Adrenal gland (tissue), 12 donors: ENCODE results near the gene FBLN2. TPM values are rescaled to one million over a fixed set of nuclear protein-coding genes. Genes with fewer than 3 reads are reported as not detected.

Source experiments
- DNase-seq, 7 donors: peaks; one replicate each; pipeline ENCODE4 v3.0.0-alpha.2; 2019 to 2020
- H3K27ac ChIP-seq, 5 donors: fragments of 200-600 bp; sonication (generic) in 4 of 5; 1 replicate in 3 of 5; 2 replicates in 2 of 5; pipeline versions ENCODE4 v1.5.1 to v1.8.0; 2016 to 2020; ENCODE audit warnings: mild to moderate bottlenecking in 1 of 5
- H3K27me3 ChIP-seq: fragments of 200-600 bp; 2 replicates; pipeline ENCODE4 v1.8.0; 2021
- H3K36me3 ChIP-seq, 2 donors: fragments of 200-600 bp; replicated peaks in 1 of 2; 1 replicate in 1 of 2; 2 replicates in 1 of 2; pipeline versions ENCODE4 v1.5.1 to v1.8.0; 2018 to 2022
- H3K4me1 ChIP-seq, 2 donors: fragments of 200-600 bp; replicated peaks in 1 of 2; 1 replicate in 1 of 2; 2 replicates in 1 of 2; pipeline versions ENCODE4 v1.5.1 to v1.8.0; 2018 to 2021
- H3K4me3 ChIP-seq, 4 donors: fragments of 200-600 bp; sonication (generic) in 3 of 4; one replicate each; pipeline ENCODE4 v1.5.1; 2016 to 2018
- H3K9me3 ChIP-seq, 3 donors: fragments of 200-600 bp; sonication (generic) in 1 of 3; replicated peaks in 1 of 3; 1 replicate in 2 of 3; 2 replicates in 1 of 3; pipeline versions ENCODE4 v1.5.1 to v1.8.0; 2016 to 2021
- CTCF ChIP-seq, 6 experiments: fragments of 450-650 bp in 4 of 6; fragments of 200-600 bp in 2 of 6; sonication (generic) in 1 of 6; IDR thresholded peaks; 1 replicate in 5 of 6; 2 replicates in 1 of 6; pipeline versions ENCODE4 v1.5.1 to v1.8.0; 2016 to 2021; ENCODE audit warnings: antibody characterized with exemption in 6 of 6, mild to moderate bottlenecking in 2 of 6, moderate library complexity in 1 of 6
- POLR2A ChIP-seq, 2 donors: fragments of 450-650 bp; IDR thresholded peaks; one replicate each; pipeline ENCODE4 v1.6.1; 2017; ENCODE audit warnings: antibody characterized with exemption in 2 of 2, mild to moderate bottlenecking in 2 of 2, moderate library complexity in 1 of 2
- WGBS, 4 donors: extraction: QIAGEN DNeasy Blood & Tissue Kit in 2 of 4; methylation state at CpG; one replicate each; pipeline versions ENCODE4 v1.1.5 to v1.1.7; 2013 to 2017; 5-methylcytosine and 5-hydroxymethylcytosine counted together
- intact Hi-C, 2 donors: fragments of 100-400 bp; cut with DNase I; formaldehyde crosslinking; loops; one replicate each; pipeline versions ENCODE4 v1.14.1 to v1.15.0; 2022 to 2023
- polyA plus RNA-seq, 3 donors: library from polyadenylated mRNA; stranded (reverse); fragments of 200-250 nt in 2 of 3; fragments of 350-450 nt in 1 of 3; fragmentation: Illumina TruSeq in 1 of 3; extraction: RNeasy Lipid Tissue Mini Kit (QIAGEN cat#74804) in 1 of 3; gene quantifications; one replicate each; pipeline ENCODE4 v1.2.3, GENCODE V29; 2013 to 2014
- total RNA-seq, 9 donors: library from RNA; depleted of rRNA in 4 of 9; stranded (reverse); fragments of >200 nt in 4 of 9; fragments of 120-200 nt in 1 of 9; fragmentation: NEBNext Ultra II Directional in 1 of 9; extraction: Animal tissue kit (Norgen Biotek cat#: 25700) in 1 of 9; gene quantifications; one replicate each; pipeline versions ENCODE4 v1.1.0 to v1.2.4, GENCODE V29; 2013 to 2023
- donor health status: healthy with polysubstance abuse.
- donor health status: Bipolar disorder and iron deficiency.
- donor health status: DM: yes; HTN: yes; CAD: no.
- donor health status: DM: no; HTN: no; CAD: no.
- donor health status: DM: no; HTN: no; CAD: no.
- donor health status: DM: yes; HTN: yes; CAD: no.

The FBLN2 gene
- total and polyA plus RNA-seq, 12 donors, result 1.8 to 31.5 (median 7.0) TPM

- no peak for TF ChIP-seq POLR2A (IDR thresholded peaks at IDR 0.05)
- TF ChIP-seq CTCF (IDR thresholded peaks at IDR 0.05), result no peak
- no peak overlapping the region for H3K4me3 ChIP-seq
- H3K36me3 ChIP-seq, result no peaks in the 10 kb centered on the region
- intact Hi-C loops, result no loop called here
- DNase-seq, result no peak
- H3K27ac ChIP-seq, result no peak overlapping the region
- 82 to 94% (median 91%) methylated on average over 4 to 8 of the region's 8 CpGs for WGBS, 4 donors
- no peaks in the 10 kb centered on the region for H3K9me3 ChIP-seq
- H3K27me3 ChIP-seq, result no peaks in the 10 kb centered on the region
- H3K4me1 ChIP-seq, result no peaks in the 10 kb centered on the region
These were observed 75.8 kb downstream of the FBLN2 start for GRCh38 chr3:13624671-13625125.

GRCh38 chr3:13626396-13626795, 77.5 kb downstream of the FBLN2 start:
- no peaks in the 10 kb centered on the region for H3K27me3 ChIP-seq
- H3K9me3 ChIP-seq, result no peaks in the 10 kb centered on the region
- intact Hi-C loops, result no loop called here
- DNase-seq, result no peak
- no peaks in the 10 kb centered on the region for H3K36me3 ChIP-seq
- no peak overlapping the region for H3K4me3 ChIP-seq
- no peaks in the 10 kb centered on the region for H3K4me1 ChIP-seq
- no peak for TF ChIP-seq CTCF (IDR thresholded peaks at IDR 0.05)
- TF ChIP-seq POLR2A (IDR thresholded peaks at IDR 0.05), result no peak
- 93 to 100% (median 95%) methylated on average over 3 to 12 of the region's 12 CpGs for WGBS, 4 donors
- H3K27ac ChIP-seq, result no peak overlapping the region

- intact Hi-C loops, result no loop called here
- TF ChIP-seq CTCF (IDR thresholded peaks at IDR 0.05) (no peak), POLR2A (IDR thresholded peaks at IDR 0.05) (no peak)
- no peak for DNase-seq
- H3K36me3 ChIP-seq, result no peaks in the 10 kb centered on the region
- H3K9me3 ChIP-seq, result no peaks in the 10 kb centered on the region
- H3K4me1 ChIP-seq, result no peaks in the 10 kb centered on the region
- no peaks in the 10 kb centered on the region for H3K27me3 ChIP-seq
- 78 to 89% (median 83%) methylated on average over 9 of the region's 9 CpGs for WGBS, 4 donors
- no peak overlapping the region for H3K4me3 ChIP-seq
- no peak overlapping the region for H3K27ac ChIP-seq
These were observed 78.1 kb downstream of the FBLN2 start for GRCh38 chr3:13626915-13627460.

GRCh38 chr3:13627681-13628080, 78.8 kb downstream of the FBLN2 start:
- Histone ChIP-seq H3K27ac (no peak overlapping the region), H3K9me3 (no peaks in the 10 kb centered on the region), H3K36me3 (no peaks in the 10 kb centered on the region), H3K4me3 (no peak overlapping the region), H3K4me1 (no peaks in the 10 kb centered on the region), H3K27me3 (no peaks in the 10 kb centered on the region)
- intact Hi-C loops, result no loop called here
- TF ChIP-seq CTCF (IDR thresholded peaks at IDR 0.05) (no peak), POLR2A (IDR thresholded peaks at IDR 0.05) (no peak)
- WGBS, 4 donors, result 93 to 100% (median 97%) methylated on average over 1 to 9 of the region's 9 CpGs
- DNase-seq, result no peak
